ENCODE results near the gene ZC2HC1B.
"Not testable (repeated sequence)": the region's sequence is repeated elsewhere in the genome, so short reads cannot be mapped to it uniquely, and the experiment has no call there.

Gene ZC2HC1B

GRCh38 chr6:143901885-143902750 lies 37.8 kb downstream of the ZC2HC1B start:
- no peak overlapping the region for H3K4me3 ChIP-seq (ENCODE audit: low read depth, low read length)
- DNase-seq (ENCODE audit: low read depth): peak; percentile 58
- TF ChIP-seq CTCF (IDR thresholded peaks at IDR 0.05; ENCODE audit: low read depth, low read length, missing control alignments): no peak

- TF ChIP-seq CTCF (IDR thresholded peaks at IDR 0.05; ENCODE audit: low read depth, low read length, missing control alignments): no peak
- H3K4me3 ChIP-seq (ENCODE audit: low read depth, low read length): no peak overlapping the region
- no peak for DNase-seq (ENCODE audit: low read depth)
Measured at GRCh38 chr6:143902827-143903226, 38.6 kb downstream of the ZC2HC1B start.

GRCh38 chr6:143911028-143911427 lies 46.8 kb downstream of the ZC2HC1B start:
- no peak overlapping the region for H3K4me3 ChIP-seq (ENCODE audit: low read depth, low read length)
- no peak for DNase-seq (ENCODE audit: low read depth)
- TF ChIP-seq CTCF (IDR thresholded peaks at IDR 0.05; ENCODE audit: low read depth, low read length, missing control alignments): no peak

GRCh38 chr6:143912671-143913070 lies 48.4 kb downstream of the ZC2HC1B start:
- DNase-seq (ENCODE audit: low read depth): no peak
- no peak overlapping the region for H3K4me3 ChIP-seq (ENCODE audit: low read depth, low read length)
- TF ChIP-seq CTCF (IDR thresholded peaks at IDR 0.05; ENCODE audit: low read depth, low read length, missing control alignments): no peak

- DNase-seq (ENCODE audit: low read depth); H3K4me3 ChIP-seq (ENCODE audit: low read depth, low read length): not testable (repeated sequence)
Measured at GRCh38 chr6:143917026-143917425, 52.8 kb downstream of the ZC2HC1B start.

DNA sequence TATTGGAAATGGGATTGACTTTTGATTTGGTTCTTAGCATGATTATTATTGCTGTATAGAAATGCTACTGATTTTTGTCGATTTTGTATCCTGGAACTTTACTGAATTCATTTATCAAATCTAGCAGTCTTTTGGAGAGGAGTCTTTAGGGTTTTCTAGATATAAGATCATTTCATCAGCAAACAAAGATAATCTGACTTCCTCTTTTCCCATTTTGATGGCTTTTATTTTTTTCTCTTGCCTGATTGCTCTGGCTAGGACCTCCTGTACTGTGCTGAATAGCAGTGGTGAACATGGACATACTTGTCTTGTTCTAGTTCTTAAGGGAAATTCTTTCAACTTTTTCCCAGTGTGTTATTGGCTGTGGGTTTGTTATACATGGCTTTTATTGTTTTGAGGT lies 64.6 kb downstream of the ZC2HC1B start:
- DNase-seq (ENCODE audit: low read depth): no peak
- no peak overlapping the region for H3K4me3 ChIP-seq (ENCODE audit: low read depth, low read length)
- TF ChIP-seq CTCF (IDR thresholded peaks at IDR 0.05; ENCODE audit: low read depth, low read length, missing control alignments): no peak

- DNase-seq (ENCODE audit: low read depth): no peak
- H3K4me3 ChIP-seq (ENCODE audit: low read depth, low read length): no peak overlapping the region
- no peak for TF ChIP-seq CTCF (IDR thresholded peaks at IDR 0.05; ENCODE audit: low read depth, low read length, missing control alignments)
Measured at GRCh38 chr6:143929975-143930374, 65.7 kb downstream of the ZC2HC1B start.
